ENCODE results near the gene ATP2B2. TPM values are rescaled to one million over a fixed set of nuclear protein-coding genes. Genes with fewer than 3 reads are reported as not detected.

ATP2B2 gene
- total and polyA plus RNA-seq, 2 of the 8 experiments (the other 6 are each of a cell fraction or from before 2014, with no cell fraction given), result 0.14 to 1.2 TPM

GRCh38 chr3:10306156-10306555, 199.2 kb downstream of the ATP2B2 start:
- Histone ChIP-seq H3K4me1 (replicated peaks in 1 of 4; ENCODE audit: control insufficient read depth in 3 of 4, insufficient read depth in 4 of 4, low read length in 3 of 4) (no peaks in the 10 kb centered on the region), H4K20me1 (replicated peaks in 1 of 2; ENCODE audit: control insufficient read depth in 1 of 2, insufficient read depth in 2 of 2, low read length in 2 of 2) (peaks cover 5% of the 10 kb centered on the region in 2 experiments)

More at GRCh38 chr3:10306156-10306555, 199.2 kb downstream of the ATP2B2 start:
- H3K79me1 ChIP-seq (ENCODE audit: low read depth, low read length), result no peaks in the 10 kb centered on the region
- H2BK120ac ChIP-seq (replicated peaks; ENCODE audit: low read depth, low read length), result no peak overlapping the region
- no peak overlapping the region for H3K27ac ChIP-seq (ENCODE audit: low read depth, low read length)
- H4K8ac ChIP-seq (ENCODE audit: extremely low read depth, insufficient read depth, low read length), result no peak overlapping the region
- H3K79me2 ChIP-seq (ENCODE audit: control insufficient read depth in 1 of 2, insufficient read depth in 2 of 2, low read length in 2 of 2), result no peaks in the 10 kb centered on the region
- H3K4me3 ChIP-seq (ENCODE audit: extremely low read depth in 1 of 4, insufficient read depth in 2 of 4, low read depth in 3 of 4, low read length in 4 of 4), result no peak overlapping the region
- no peaks in the 10 kb centered on the region for H3K9me3 ChIP-seq (ENCODE audit: insufficient read depth in 2 of 2, low read depth in 1 of 2, low read length in 1 of 2)
- no peak for TF ChIP-seq GABPA (IDR thresholded peaks at IDR 0.05; ENCODE audit: borderline replicate concordance, insufficient read depth, low read length)
- no peak for TF ChIP-seq RNF2 (IDR thresholded peaks at IDR 0.05; ENCODE audit: borderline replicate concordance, low read depth, low read length, missing control alignments, poor library complexity, severe bottlenecking)
- TF ChIP-seq SP4 (IDR thresholded peaks at IDR 0.05; ENCODE audit: low read length), result no peak
- TF ChIP-seq JUN (IDR thresholded peaks at IDR 0.05; ENCODE audit: low read depth, low read length), result no peak
- no peak for FAIRE-seq
- no peak overlapping the region for H4K91ac ChIP-seq (replicated peaks; ENCODE audit: insufficient read length, low read length)
- no peak overlapping the region for H2AFZ ChIP-seq (ENCODE audit: low read length)
- no peak for DNase-seq (ENCODE audit: low read depth in 1 of 2, low spot score in 2 of 2)
- no peak overlapping the region for H2BK12ac ChIP-seq (ENCODE audit: low read depth, low read length)
- ChIA-PET POLR2A (ENCODE audit: partially characterized antibody) (interaction anchor here (1.3 to 1.7 kb wide), 3 partner anchors 9 to 13 kb away, joined by 3 to 6 read pairs (median 5); partner anchors contain the start of gene GHRL), CTCF (ENCODE audit: partially characterized antibody) (interaction anchor here (0.8 to 1.0 kb wide), 2 partner anchors 14 to 15 kb away, joined by 3 to 4 read pairs; partner anchors contain the start of gene SEC13)
- 91% methylated on average over 3 of the region's 3 CpGs; no CpG with 5 or more reads in 1 of the 2 experiments for WGBS, 2 experiments (ENCODE audit: extremely low coverage in 1 of 2, insufficient coverage in 1 of 2, insufficient read length in 1 of 2, insufficient replicate concordance in 2 of 2, low coverage in 1 of 2, low lambda C conversion rate in 2 of 2, missing lambda C conversion rate in 1 of 2)
- no peak overlapping the region for H3K23ac ChIP-seq (ENCODE audit: insufficient read length)
- no peak overlapping the region for H3K18ac ChIP-seq (ENCODE audit: extremely low read depth, low read length)
- H2BK5ac ChIP-seq (ENCODE audit: low read depth, low read length), result no peak overlapping the region
- no peak overlapping the region for H4K5ac ChIP-seq (ENCODE audit: insufficient read length, low read depth, low read length)
- H3K56ac ChIP-seq (replicated peaks; ENCODE audit: insufficient read length, low read depth, low read length), result no peak overlapping the region
- H2AK5ac ChIP-seq (ENCODE audit: low read depth, low read length), result no peak overlapping the region
- no peak overlapping the region for H3K4ac ChIP-seq (replicated peaks; ENCODE audit: insufficient read length, low read depth, low read length)
- H2BK20ac ChIP-seq (ENCODE audit: low read length), result no peak overlapping the region
- no peak overlapping the region for H2BK15ac ChIP-seq (ENCODE audit: low read length)
- no peaks in the 10 kb centered on the region for H3K27me3 ChIP-seq (replicated peaks in 1 of 4; ENCODE audit: control insufficient read depth in 3 of 4, extremely low read depth in 1 of 4, insufficient read depth in 3 of 4, low read length in 3 of 4)
- H3K4me2 ChIP-seq (ENCODE audit: insufficient read depth in 1 of 2, low read depth in 2 of 2, low read length in 2 of 2), result no peak overlapping the region
- H3K9ac ChIP-seq (replicated peaks in 1 of 4; ENCODE audit: extremely low read depth in 1 of 4, low read depth in 3 of 4, low read length in 3 of 4), result no peak overlapping the region
- no peaks in the 10 kb centered on the region for H3K23me2 ChIP-seq (ENCODE audit: low read depth, low read length)
- no peak overlapping the region for H3K14ac ChIP-seq (ENCODE audit: insufficient read length)
- H3K36me3 ChIP-seq (ENCODE audit: control insufficient read depth in 2 of 4, insufficient read depth in 4 of 4, low read length in 3 of 4), result peaks cover 13 to 63% (median 46%) of the 10 kb centered on the region in 4 experiments

All from H1 (cell line).